IPS DF 4.7 (cell line): Measurements from ENCODE around the gene MIER3.

Experiments used
- DNase-seq: peaks from one replicate; pipeline ENCODE4 v3.0.0-alpha.2; 2013; ENCODE audit warnings: low spot score; ENCODE audit errors: extremely low read depth

MIER3 gene

GRCh38 chr5:56898213-56898612, 53.7 kb downstream of the MIER3 start:
- no peak for DNase-seq

GRCh38 chr5:56896763-56897162, 55.2 kb downstream of the MIER3 start:
- DNase-seq = no peak

GRCh38 chr5:56893251-56893951, 58.5 kb downstream of the MIER3 start:
- no peak for DNase-seq

GRCh38 chr5:56881571-56881970, 70.4 kb downstream of the MIER3 start:
- no peak for DNase-seq

GRCh38 chr5:56876327-56876726, 75.6 kb downstream of the MIER3 start:
- no peak for DNase-seq

GRCh38 chr5:56873056-56873455, 78.9 kb downstream of the MIER3 start:
- no peak for DNase-seq

GRCh38 chr5:56871777-56872176, 80.1 kb downstream of the MIER3 start:
- no peak for DNase-seq
